Vagina (tissue), 2 donors: ENCODE measurements around the gene CCDC83.

ENCODE experiments used
- POLR2A ChIP-seq, 2 donors: fragments of 450-650 bp; IDR thresholded peaks; one replicate each; pipeline ENCODE4 v1.6.1; 2017; ENCODE audit warnings: antibody characterized with exemption in 2 of 2, mild to moderate bottlenecking in 2 of 2, moderate library complexity in 2 of 2
- POLR2AphosphoS5 ChIP-seq, 2 donors: sonication (generic); formaldehyde crosslinking; IDR thresholded peaks; one replicate each; pipeline ENCODE4 v1.9.0; 2017; ENCODE audit warnings: antibody characterized with exemption in 2 of 2, mild to moderate bottlenecking in 2 of 2, low read depth in 1 of 2; ENCODE audit not compliant: insufficient read depth in 1 of 2

DNA sequence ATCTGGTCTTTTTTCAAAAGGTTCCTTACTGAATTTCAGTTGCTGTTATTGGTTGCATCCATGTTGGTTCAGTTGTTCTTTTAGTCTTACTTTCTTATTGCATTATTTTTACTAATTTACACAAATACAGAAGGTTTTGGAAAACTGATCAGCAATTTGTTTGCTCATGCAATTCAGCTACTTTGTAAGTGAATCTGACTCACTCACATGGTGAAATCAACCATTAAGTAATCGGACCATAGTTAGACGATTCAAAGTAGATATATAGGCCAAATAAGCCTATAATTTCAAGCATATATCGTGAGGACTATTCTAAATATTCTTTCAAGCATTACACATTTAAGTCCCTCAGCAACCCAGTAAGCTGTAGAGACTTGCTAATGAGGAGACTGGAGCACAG lies 41.7 kb downstream of the CCDC83 start:
- TF ChIP-seq POLR2AphosphoS5 (IDR thresholded peaks at IDR 0.05; ENCODE audit: insufficient read depth in 1 of 2, low read depth in 1 of 2) (no peak), POLR2A (IDR thresholded peaks at IDR 0.05) (no peak)
